ENCODE measurements around the gene YBX2. TPM values are rescaled to one million over a fixed set of nuclear protein-coding genes. Genes with fewer than 3 reads are reported as not detected.

The YBX2 gene
- total and polyA plus RNA-seq, 2 donors (not counting 1 experiment from before 2014, with no cell fraction given): under 0.01 TPM; not detected in 1

DNA sequence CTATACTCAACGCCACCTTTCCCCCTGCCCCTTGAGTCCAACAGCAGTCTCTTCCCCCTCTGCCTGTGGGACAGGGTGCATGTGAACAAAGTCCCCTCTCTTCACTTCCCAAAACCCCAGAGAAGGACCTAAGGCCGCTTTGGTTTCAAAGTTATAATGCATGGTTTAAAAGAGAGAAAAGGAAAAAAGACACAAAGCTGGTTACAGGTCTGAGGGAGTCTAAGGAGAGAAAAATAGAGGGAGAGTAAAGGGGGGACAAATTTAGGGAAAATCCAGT lies 51.0 kb downstream of the YBX2 start:
- no peaks in the 10 kb centered on the region for H3K27me3 ChIP-seq (ENCODE audit: control insufficient read depth, insufficient read depth, low read length)
- H3K4me2 ChIP-seq (ENCODE audit: extremely low read depth, insufficient read depth, low read length): peak overlapping the region; percentile 100
- H3K79me2 ChIP-seq (ENCODE audit: control insufficient read depth, insufficient read depth, low read length): peaks cover 50% of the 10 kb centered on the region
- TF ChIP-seq, protein P1, sequence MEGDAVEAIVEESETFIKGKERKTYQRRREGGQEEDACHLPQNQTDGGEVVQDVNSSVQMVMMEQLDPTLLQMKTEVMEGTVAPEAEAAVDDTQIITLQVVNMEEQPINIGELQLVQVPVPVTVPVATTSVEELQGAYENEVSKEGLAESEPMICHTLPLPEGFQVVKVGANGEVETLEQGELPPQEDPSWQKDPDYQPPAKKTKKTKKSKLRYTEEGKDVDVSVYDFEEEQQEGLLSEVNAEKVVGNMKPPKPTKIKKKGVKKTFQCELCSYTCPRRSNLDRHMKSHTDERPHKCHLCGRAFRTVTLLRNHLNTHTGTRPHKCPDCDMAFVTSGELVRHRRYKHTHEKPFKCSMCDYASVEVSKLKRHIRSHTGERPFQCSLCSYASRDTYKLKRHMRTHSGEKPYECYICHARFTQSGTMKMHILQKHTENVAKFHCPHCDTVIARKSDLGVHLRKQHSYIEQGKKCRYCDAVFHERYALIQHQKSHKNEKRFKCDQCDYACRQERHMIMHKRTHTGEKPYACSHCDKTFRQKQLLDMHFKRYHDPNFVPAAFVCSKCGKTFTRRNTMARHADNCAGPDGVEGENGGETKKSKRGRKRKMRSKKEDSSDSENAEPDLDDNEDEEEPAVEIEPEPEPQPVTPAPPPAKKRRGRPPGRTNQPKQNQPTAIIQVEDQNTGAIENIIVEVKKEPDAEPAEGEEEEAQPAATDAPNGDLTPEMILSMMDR (conservative IDR thresholded peaks at IDR 0.05 in 1 of 2, IDR thresholded peaks at IDR 0.05 in 1 of 2; ENCODE audit: low read depth in 1 of 2, low read length in 2 of 2): no peak
- TF ChIP-seq EZH2 (IDR thresholded peaks at IDR 0.05; ENCODE audit: low read length, missing control alignments): no peak
- no peak for DNase-seq (ENCODE audit: low read depth in 2 of 2)
- peaks cover 13% of the 10 kb centered on the region for H3K4me1 ChIP-seq (ENCODE audit: control insufficient read depth, extremely low read depth, insufficient read depth, low read length)
- peaks cover 14% of the 10 kb centered on the region for H3K36me3 ChIP-seq (ENCODE audit: control insufficient read depth, insufficient read depth, low read length)
- no peak overlapping the region for H2AFZ ChIP-seq (ENCODE audit: low read length)
- peak overlapping the region; percentile 97 for H3K27ac ChIP-seq (ENCODE audit: insufficient read depth, low read length)
- H3K4me3 ChIP-seq (replicated peaks in 1 of 4; ENCODE audit: control extremely low read depth in 1 of 4, insufficient read depth in 1 of 4, low read depth in 3 of 4, low read length in 4 of 4): peak overlapping the region; percentile 72 to 98 (median 96)
- H3K9me3 ChIP-seq (ENCODE audit: control insufficient read depth, insufficient read depth, low read depth, low read length): no peaks in the 10 kb centered on the region
- no peaks in the 10 kb centered on the region for H4K20me1 ChIP-seq (ENCODE audit: control insufficient read depth, extremely low read depth, insufficient read depth, low read length)
- peak overlapping the region; percentile 68 for H3K9ac ChIP-seq (ENCODE audit: insufficient read depth, low read length)

DNA sequence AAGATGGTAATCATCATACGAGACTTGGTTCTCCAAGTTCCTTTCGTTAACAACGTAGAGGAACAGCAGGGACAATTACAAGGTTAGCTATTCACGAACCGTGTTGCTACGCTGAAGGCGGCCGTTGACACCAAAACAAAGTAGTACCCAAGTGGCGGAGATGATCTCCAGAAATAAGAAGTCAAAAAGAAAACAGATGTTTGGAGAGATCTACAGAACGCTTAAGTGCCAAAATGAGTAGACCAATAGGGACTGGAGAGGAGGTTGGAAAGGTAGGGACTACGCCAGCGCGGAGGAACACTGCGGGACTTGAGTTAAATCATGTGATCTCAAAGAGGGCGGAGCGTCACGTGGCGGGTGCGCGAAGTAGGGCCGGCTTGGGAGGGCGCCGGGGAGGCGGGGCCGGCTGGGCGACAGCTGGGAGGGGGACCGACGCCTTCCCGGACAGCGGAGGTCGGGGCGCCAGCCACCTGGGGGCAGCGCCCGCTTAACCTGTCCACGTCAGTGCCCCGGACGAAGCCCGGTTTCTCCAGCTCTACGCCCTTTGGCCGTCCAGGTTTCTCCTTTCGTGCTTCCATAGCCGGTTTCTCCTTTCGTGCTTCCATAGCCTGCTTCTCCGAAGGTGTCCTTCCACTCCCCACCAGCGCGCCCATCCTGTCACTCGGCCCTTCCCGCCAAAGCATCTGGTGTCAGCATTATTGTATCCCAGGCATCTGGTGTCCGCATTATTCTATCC lies 51.6 kb downstream of the YBX2 start:
- peak; percentile 97 to 98 for DNase-seq (ENCODE audit: low read depth in 2 of 2)
- no peaks in the 10 kb centered on the region for H3K27me3 ChIP-seq (ENCODE audit: control insufficient read depth, insufficient read depth, low read length)
- peak overlapping the region; percentile 100 for H3K4me2 ChIP-seq (ENCODE audit: extremely low read depth, insufficient read depth, low read length)
- peaks cover 14% of the 10 kb centered on the region for H3K36me3 ChIP-seq (ENCODE audit: control insufficient read depth, insufficient read depth, low read length)
- peak overlapping the region; percentile 74 to 98 (median 96) for H3K4me3 ChIP-seq (replicated peaks in 1 of 4; ENCODE audit: control extremely low read depth in 1 of 4, insufficient read depth in 1 of 4, low read depth in 3 of 4, low read length in 4 of 4)
- H3K27ac ChIP-seq (ENCODE audit: insufficient read depth, low read length): peak overlapping the region; percentile 97
- H4K20me1 ChIP-seq (ENCODE audit: control insufficient read depth, extremely low read depth, insufficient read depth, low read length): no peaks in the 10 kb centered on the region
- H2AFZ ChIP-seq (ENCODE audit: low read length): peak overlapping the region; percentile 98
- H3K9ac ChIP-seq (ENCODE audit: insufficient read depth, low read length): peak overlapping the region; percentile 68
- peaks cover 48% of the 10 kb centered on the region for H3K79me2 ChIP-seq (ENCODE audit: control insufficient read depth, insufficient read depth, low read length)
- no peaks in the 10 kb centered on the region for H3K9me3 ChIP-seq (ENCODE audit: control insufficient read depth, insufficient read depth, low read depth, low read length)
- TF ChIP-seq, protein P1 (conservative IDR thresholded peaks at IDR 0.05 in 1 of 2, IDR thresholded peaks at IDR 0.05 in 1 of 2; ENCODE audit: low read depth in 1 of 2, low read length in 2 of 2): no peak
- no peak for TF ChIP-seq EZH2 (IDR thresholded peaks at IDR 0.05; ENCODE audit: low read length, missing control alignments)
- peaks cover 13% of the 10 kb centered on the region for H3K4me1 ChIP-seq (ENCODE audit: control insufficient read depth, extremely low read depth, insufficient read depth, low read length)

DNA sequence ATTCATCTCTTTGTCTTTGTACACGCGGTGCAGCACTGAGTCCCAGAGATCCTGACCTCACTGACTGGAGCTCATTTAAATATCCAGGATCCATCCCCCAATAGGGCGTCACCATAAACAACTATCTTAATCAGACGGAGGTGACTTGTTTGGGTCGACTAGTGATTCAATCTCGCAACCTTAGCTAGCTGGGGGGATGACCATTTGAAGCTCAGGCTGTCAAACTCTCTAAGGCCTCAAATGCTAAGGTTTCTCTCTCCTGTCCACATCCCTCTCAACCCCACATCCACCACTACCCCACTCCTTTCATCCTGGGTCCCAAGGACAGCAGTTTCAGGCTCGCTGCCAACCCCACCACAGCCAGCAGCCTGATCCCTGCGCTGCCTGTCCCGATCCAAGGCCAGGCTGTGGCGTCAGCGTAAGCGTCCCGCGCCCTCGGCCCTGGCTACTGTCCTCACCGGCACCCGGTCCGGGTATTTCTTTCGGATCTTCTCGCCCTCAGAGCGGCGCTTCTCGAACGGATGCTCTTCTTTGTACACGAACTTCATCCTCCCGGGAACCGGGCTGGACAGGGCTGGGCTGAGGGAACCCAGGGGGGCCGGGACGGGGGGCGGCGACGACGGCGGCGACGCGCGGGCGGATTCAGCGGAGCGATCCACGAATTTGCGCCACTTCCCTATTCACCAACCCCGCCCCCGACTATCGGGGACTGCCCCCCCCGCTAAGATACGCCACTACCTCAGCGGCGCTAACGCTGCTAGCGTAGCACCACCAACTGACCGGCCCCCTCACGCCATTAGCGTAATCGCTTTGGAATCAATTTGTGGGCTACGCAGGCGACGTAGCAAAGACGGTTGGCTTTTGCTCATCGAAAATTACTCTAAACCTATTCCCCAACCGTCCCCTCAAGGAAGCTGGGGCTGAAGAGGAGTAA lies 52.4 kb downstream of the YBX2 start, which contains the start of gene GABARAP:
Gene GABARAP, minus strand, starts transcription at position 667 of the 934 bp plus-strand sequence. Its CDS starts 119 bp downstream, at position 548.
- no peaks in the 10 kb centered on the region for H4K20me1 ChIP-seq (ENCODE audit: control insufficient read depth, extremely low read depth, insufficient read depth, low read length)
- peak within 1 kb of the TSS; percentile 98 for H2AFZ ChIP-seq (ENCODE audit: low read length)
- H3K4me1 ChIP-seq (ENCODE audit: control insufficient read depth, extremely low read depth, insufficient read depth, low read length): peaks cover 13% of the 10 kb centered on the region
- H3K27ac ChIP-seq (ENCODE audit: insufficient read depth, low read length): peak within 1 kb of the TSS; percentile 97
- H3K9ac ChIP-seq (ENCODE audit: insufficient read depth, low read length): peak within 1 kb of the TSS; percentile 96
- peak within 1 kb of the TSS; percentile 100 for H3K4me2 ChIP-seq (ENCODE audit: extremely low read depth, insufficient read depth, low read length)
- no peaks in the 10 kb centered on the region for H3K27me3 ChIP-seq (ENCODE audit: control insufficient read depth, insufficient read depth, low read length)
- TF ChIP-seq, protein P1 (conservative IDR thresholded peaks at IDR 0.05 in 1 of 2, IDR thresholded peaks at IDR 0.05 in 1 of 2; ENCODE audit: low read depth in 1 of 2, low read length in 2 of 2): no peak
- no peak for TF ChIP-seq EZH2 (IDR thresholded peaks at IDR 0.05; ENCODE audit: low read length, missing control alignments)
- peaks cover 14% of the 10 kb centered on the region for H3K36me3 ChIP-seq (ENCODE audit: control insufficient read depth, insufficient read depth, low read length)
- H3K9me3 ChIP-seq (ENCODE audit: control insufficient read depth, insufficient read depth, low read depth, low read length): no peaks in the 10 kb centered on the region
- DNase-seq (ENCODE audit: low read depth in 2 of 2): peak; percentile 88 to 95
- H3K79me2 ChIP-seq (ENCODE audit: control insufficient read depth, insufficient read depth, low read length): peaks cover 46% of the 10 kb centered on the region
- H3K4me3 ChIP-seq (replicated peaks in 1 of 4; ENCODE audit: control extremely low read depth in 1 of 4, insufficient read depth in 1 of 4, low read depth in 3 of 4, low read length in 4 of 4): peak within 1 kb of the TSS; percentile 74 to 98 (median 96)

Data from fibroblast of lung (primary cell).